DMS153 treated with DMSO at 0.1 percent for 48 hours (cell line): ENCODE data around the gene CYSRT1.

Source experiments
- DNase-seq: peaks from one replicate; lab custom pipeline; 2025; ENCODE audit not compliant: unreplicated experiment; lab: John Stamatoyannopoulos, UW

Gene CYSRT1

DNA sequence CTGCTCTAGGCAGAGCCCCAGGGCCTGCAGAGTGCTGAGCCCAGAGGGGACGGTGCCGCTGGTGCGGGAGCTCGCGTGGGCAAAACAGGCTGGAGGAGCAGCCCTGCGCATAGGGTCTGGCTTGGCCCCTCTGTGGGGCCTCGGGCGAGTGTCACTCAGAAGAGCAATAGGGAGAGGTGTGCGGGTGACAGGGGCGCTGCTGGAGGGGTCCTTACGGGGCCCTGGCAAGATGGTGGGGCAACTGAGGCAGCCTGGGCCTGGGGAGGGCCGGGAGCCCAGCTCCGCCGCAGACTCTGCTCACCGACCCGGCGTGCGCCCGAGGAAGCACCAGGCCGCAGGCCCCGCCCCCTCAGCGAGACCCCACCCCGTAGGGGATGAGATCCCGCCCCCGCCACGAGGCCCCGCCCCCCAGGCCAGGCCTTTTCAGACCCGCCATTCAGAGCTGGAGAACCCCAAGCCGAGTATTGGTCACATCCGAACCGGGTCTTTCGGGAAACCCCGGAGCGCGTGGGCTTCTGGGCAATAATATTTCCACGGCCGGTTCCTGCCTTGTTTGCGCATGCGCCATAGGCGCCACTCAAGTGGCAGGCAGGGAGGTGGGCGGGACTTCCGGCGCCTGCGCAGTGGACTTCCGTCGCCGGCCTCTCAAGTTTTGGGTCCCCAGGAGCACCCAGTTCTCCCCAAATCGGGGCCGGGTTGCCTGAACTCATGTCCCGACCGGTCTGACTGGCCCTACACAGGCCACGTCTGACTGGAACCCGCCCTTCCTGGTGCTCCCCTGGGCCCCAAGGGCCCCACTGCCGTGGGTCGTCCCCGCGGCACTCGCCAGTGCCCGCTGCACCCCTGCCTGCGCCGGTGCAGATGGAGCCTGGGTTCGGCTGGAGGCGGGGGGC, 1.6 kb upstream of the CYSRT1 start:
- DNase-seq, result peak; percentile 89

DNA sequence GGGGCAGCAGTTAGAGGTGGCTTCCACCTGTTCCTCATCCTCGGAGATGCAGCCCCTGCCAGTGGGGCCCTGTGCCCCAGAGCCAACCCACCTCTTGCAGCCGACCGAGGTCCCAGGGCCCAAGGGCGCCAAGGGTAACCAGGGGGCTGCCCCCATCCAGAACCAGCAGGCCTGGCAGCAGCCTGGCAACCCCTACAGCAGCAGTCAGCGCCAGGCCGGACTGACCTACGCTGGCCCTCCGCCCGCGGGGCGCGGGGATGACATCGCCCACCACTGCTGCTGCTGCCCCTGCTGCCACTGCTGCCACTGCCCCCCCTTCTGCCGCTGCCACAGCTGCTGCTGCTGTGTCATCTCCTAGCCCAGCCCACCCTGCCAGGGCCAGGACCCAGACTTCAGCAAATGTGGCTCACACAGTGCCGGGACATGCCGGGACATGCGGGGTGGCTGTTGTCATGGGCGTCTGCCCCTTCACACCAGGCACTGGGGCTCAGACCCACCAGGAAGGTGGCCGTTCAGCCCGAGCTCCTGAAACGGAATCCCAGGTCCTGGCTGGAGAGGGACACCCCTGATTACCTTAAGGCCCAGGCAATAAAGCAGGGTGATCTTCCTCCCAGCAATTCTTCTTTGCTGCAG, 841 bp downstream of the CYSRT1 start:
- no peak for DNase-seq

DNA sequence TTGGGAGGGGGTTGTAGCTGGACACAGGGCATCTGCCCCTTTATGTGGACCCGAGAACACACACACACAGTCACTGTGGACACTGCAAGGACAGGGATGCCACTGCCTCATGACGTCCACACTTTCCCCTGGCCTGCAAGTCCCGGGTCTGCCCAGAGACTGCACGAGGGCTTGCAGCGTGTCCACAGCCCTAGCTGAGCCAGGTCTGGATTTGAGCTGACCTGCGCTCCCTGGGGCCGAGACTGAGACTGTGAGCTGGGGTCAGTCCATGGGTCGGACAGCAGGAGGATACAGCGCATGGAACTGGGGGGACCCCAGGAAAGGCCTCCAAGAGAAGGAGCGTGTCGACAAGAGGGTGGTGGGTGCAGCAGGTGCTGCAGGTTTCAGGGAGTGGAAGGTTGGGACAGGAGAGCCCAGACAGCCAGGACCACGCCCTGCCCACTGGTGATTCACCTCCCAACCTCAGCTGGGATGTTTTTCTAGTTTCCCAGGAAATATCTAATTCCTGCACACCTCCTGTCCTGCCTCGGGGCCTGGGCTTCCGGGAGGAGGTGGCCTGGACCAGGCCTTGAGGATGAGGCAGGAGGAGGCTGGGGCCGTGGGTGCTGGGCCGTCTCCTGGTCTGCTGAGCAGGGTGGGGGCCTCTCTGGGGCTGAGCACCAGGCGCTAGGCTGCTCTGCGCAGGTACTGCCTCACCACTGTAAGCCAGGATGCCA, 1.5 kb downstream of the CYSRT1 start:
- DNase-seq, result no peak

DNA sequence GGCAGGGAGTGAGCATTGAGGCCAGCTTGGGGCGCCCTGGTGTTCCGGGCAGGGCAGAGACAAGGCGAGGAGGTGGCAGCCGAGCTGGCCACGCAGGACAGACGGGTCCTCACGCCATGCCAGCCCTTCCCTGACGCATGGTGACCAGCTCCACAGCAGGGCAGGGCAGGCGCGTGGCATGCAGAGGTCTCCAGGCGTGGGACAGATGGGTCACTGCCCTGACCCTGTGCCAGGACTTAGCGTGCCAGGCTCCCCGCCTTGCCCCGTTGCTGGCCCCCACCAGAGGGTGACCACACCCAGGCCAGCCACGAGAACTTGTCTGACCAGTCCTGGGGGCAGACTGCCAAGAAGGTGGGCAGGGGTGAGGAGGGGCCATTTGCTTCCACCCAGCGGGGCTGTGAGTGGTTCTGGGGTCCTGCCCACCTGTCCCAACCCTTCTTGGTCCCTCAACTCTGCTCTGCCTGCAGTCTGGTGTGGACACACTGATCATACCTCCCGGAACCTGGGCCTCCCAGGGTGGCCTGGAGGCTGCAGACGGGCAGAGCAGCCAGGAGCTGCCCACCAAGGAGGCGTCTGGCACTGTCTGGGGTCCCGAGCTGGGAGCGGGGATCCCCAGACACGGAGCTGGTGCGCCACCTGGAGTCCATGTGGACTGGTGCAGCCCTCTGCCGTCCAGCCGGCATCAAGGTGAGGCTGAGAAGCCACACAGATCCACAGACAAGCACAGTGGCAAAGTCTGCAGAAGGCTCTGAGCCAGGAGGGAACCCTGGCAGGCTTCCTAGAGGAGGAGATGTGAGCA, 2.3 kb downstream of the CYSRT1 start, which contains the start of gene RNF224:
TSS of gene RNF224 (plus strand) at position 449 of the 799 bp plus-strand sequence. CDS start 834 bp downstream, outside the sequence.
- DNase-seq, result peak; percentile 49

DNA sequence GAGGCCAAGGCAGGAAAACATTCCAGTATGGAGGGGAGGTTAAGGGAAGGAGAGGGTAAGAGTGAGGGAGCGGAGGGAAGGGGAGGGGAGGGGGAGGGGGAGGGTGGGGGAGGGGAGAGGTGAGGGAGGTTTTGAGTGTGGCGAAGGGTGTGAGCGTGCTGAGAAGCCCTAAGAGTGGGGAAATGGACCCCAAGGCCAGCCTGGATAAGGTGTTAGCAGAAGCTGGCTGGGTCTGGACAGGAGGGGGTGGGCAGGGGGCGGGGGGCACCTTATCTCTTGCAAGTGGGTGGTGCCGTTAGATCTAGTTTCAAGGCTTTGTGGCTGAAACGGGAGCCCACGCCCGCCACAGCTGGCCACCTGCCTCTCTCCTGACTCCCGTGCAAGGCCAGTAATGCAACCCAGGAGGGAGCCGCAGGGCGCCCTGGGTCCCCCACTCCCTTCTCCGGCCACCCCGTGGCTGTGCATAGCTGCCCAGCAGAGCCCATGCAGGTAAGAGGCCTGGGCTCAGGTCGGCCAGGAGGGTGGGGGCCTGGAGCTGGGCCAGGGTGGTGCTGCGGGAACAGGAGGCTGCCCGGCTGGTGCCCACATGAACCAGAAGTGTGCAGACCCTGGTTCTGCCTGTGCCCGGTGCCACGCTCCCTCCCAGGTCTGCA, 3.0 kb downstream of the CYSRT1 start:
- DNase-seq, result no peak

DNA sequence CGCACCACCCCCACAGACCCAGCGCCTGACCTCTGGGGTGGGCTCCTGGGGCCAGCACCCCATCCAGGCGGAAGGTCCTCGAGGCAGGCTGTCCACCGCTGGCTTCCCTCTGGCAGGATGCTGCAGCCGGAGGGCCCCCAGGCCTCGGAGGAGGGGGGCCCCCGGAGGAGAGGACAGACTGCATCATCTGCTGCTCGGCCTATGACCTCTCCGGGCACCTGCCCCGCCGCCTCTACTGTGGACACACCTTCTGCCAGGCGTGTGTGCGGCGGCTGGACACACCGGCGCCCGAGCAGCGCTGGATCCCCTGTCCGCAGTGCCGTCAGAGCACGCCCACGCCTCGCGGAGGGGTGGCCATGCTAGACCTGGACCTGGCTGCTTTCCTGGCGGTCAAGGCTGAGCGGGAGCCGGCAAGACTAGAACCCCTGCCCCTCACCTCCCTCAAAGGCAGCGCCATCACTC, 3.6 kb downstream of the CYSRT1 start:
- no peak for DNase-seq

DNA sequence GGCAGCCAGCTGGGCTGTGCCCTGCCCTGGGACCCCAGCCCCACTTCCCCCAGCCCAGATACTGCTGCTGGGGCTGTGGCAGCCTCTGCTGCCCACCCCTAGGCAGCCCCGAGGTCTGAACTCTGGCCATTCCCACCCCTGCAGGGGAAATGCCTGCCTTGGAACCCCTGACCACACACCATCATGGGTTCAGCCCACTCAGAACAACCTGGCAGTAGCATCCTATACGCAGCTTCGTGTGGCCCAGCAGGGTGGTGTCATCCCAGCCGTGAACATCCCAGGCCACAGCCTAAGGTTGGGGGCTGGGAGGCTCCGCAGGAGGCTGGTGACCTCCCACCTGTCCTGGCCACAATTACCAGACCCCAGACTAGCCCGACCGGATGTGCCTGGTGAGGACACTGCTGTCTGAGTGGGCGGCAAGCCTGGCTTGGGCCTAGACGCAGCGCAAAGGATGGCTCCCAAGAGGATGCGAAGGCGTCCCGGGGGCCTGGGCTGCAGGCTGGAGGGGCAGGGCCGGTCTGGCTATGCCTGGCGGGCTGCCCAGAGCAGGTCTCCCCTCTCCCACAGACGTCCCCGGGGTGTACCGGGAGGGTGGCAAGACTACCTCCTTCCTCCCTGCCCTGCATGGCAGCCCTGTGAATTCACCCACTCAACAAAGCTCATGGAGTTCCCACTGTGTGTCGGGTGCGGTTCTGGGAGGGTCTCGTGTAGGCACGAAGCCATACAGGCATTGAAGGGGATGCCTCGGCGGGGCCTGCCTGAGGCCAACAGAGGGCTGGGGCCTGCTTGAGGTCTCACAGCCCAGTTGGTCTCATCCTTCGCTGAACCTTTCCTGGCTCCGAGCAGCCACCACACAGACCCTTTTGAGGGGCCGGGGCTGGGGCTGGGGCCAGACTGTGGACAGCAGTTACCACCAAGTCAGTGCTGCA, 4.3 kb downstream of the CYSRT1 start:
- no peak for DNase-seq

DNA sequence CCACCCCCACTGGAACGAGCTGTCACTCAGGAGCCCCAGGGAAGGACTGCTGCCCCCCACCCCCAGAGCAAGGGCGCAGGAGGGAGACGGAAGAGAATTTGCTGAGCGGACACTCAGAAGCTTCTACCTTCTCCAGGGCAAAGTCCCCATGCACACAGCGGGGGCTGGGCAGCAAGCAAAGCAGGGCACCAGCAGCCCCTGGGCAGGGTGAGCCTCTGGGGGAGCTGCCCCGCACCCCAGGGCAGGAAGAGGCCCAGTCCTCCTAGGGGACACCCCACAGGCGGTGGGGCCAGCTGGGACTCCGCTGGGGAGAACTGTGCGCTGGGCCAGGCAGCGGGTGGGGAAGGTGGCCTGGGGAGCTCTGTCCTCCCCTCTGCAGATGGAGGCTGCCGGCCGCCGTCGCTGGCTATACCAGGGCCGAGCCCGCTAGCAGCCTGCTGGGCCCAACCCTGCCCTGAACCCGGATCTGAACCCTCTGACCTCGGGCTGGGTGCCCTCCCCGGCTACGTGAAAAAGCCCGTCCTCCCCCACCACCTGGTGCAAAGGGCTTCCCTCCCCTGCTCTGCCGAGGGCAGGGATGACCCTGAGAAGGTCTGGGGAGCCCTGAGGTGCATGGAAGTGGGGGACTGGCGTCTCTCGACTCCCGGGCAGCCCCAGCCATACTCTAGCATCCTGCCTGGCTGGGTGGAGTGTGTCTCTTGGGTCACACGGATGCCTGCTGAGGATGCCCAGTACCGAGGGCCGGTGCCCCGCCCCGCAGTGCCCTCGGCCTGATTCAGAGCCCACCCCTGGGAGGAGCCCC, 5.1 kb downstream of the CYSRT1 start:
- no peak for DNase-seq

DNA sequence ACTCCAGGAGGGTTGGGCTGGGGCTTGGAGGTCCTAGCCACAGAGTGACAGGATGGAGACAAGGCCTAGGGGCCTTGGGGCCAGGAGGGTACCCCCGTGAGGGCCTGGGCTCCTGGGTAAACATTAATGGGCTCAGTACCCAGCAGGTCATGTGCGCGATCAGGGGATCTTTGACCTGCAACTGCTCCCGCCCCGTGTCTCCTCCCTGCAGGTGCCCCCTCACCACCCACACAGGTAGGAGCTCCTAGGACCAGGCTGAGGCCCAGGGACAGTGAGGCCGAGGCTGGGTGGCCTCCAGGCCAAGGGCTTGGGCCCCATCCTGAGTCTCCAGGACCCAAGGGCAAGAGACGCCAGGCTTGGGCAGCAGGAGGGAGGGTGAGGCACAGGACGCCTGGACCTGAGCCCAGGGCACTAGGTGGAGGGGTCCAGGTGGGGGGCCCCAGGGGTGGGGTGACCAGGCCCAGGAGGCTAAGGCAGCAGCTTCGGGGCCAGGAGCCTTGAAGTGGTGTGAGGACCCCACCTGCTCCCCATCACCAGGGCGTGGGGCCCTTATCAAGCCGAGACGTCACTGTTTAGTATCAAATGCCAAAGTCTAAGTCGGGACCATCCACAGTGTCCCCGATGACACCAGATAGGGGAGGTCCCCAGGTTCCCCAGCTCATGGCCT, 5.9 kb downstream of the CYSRT1 start, which contains the start of gene SLC34A3:
TSS of gene SLC34A3 (plus strand) at position 197 of the 667 bp plus-strand sequence. CDS start 802 bp downstream, outside the sequence.
- DNase-seq, result no peak

DNA sequence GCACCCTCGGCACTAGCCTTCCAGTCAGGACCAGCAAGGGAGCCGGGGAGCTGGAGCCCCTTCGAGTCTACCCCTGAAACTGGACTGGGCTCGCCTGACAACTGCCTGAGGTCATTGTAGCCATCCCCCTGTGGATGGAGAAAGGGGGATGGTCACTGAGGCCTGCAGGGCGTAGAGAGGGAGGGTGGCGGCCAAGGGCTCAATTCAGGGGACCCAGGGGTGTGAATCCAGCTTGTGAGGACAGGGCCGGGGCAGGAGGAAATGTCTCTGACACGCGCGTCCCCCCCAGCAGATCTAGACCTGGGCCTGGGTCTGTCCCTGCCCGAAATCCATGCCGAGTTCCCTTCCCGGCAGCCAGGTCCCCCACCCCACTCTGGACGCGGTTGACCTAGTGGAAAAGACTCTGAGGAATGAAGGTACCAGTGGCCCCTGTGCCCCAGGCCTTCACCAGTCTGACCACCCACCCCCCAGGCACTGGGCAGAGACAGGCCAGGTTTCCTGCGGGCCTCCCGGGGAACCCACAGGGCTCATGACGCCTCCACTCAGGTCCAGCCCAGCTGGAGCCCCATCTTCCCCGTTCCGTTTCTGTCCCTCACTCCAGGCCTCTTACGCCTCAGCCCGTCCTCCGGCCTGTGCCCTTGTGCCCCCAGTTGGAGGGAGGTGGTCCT, 6.5 kb downstream of the CYSRT1 start:
- DNase-seq, result no peak

DNA sequence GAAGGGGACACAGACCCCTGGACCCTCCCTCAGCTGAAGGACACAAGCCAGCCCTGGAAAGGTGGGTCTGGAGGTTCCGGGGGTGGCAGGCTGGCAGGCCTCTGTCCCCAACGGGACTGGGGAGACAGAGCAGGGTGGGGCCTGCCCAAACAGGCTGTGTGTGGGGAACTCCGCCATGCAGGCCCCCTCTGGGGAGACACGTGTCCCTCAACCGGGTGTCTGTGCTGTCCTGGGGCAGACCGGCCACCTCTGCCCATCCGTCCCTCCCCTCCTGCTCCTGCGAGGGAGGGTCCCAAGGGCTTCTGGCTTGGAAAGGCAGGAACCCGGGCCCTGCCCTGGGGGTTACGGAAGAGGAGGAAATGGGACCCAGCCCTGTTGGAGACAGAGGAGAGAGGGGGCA, 7.1 kb downstream of the CYSRT1 start:
- no peak for DNase-seq

DNA sequence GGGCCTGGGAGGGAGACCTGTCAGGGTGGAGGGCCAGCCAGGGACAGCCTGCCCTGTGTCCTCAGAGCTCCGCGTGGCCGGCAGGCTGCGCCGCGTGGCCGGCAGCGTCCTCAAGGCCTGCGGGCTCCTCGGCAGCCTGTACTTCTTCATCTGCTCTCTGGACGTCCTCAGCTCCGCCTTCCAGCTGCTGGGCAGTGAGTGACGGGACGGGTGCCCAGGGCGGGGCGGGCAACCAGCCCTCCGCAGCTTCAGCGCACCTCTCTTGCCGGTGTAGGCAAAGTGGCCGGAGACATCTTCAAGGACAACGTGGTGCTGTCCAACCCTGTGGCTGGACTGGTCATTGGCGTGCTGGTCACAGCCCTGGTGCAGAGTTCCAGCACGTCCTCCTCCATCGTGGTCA, 7.5 kb downstream of the CYSRT1 start:
- no peak for DNase-seq

DNA sequence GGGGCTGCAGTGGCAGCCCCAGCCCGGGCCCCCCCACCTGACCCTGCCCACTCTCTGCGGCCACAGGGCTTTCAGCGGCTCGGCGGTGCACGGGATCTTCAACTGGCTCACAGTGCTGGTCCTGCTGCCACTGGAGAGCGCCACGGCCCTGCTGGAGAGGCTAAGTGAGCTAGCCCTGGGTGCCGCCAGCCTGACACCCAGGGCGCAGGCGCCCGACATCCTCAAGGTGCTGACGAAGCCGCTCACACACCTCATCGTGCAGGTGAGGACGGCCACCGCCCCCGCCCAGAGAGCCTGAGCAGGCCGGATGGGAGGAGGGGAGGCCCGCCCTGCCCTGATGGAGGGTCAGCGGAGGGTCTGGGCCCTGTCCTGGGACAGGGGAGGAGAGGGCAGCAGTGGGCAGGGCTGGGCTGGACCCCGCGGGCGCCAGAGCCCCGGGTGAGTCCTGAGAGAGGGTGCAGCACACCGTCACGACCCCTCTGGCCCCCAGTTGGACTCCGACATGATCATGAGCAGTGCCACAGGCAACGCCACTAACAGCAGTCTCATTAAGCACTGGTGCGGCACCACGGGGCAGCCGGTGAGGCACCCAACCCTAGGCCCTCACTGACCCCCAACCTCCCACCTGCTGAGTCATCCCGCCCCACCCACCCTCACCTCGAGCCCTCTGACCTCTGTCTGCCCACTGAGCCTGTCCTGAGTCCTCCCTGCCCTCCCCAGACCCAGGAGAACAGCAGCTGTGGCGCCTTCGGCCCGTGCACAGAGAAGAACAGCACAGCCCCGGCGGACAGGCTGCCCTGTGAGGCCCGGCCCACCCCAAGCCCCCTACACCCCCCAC, 8.4 kb downstream of the CYSRT1 start:
- DNase-seq, result peak; percentile 31

DNA sequence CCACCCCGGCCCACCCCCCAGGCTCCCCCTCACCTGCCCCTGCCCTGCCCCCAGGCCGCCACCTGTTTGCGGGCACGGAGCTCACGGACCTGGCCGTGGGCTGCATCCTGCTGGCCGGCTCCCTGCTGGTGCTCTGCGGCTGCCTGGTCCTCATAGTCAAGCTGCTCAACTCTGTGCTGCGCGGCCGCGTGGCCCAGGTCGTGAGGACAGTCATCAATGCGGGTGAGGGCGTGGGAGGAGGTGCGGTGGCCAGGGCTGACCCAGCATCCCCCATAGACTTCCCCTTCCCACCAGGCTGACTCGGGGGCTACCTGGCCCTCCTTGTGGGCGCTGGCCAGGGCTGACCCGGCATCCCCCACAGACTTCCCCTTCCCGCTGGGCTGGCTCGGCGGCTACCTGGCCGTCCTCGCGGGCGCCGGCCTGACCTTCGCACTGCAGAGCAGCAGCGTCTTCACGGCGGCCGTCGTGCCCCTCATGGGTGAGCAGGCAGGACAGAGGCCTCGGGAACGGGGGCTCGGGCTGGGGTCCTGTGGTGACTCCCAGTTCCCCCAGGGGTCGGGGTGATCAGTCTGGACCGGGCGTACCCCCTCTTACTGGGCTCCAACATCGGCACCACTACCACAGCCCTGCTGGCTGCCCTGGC, 9.2 kb downstream of the CYSRT1 start:
- DNase-seq, result no peak

DNA sequence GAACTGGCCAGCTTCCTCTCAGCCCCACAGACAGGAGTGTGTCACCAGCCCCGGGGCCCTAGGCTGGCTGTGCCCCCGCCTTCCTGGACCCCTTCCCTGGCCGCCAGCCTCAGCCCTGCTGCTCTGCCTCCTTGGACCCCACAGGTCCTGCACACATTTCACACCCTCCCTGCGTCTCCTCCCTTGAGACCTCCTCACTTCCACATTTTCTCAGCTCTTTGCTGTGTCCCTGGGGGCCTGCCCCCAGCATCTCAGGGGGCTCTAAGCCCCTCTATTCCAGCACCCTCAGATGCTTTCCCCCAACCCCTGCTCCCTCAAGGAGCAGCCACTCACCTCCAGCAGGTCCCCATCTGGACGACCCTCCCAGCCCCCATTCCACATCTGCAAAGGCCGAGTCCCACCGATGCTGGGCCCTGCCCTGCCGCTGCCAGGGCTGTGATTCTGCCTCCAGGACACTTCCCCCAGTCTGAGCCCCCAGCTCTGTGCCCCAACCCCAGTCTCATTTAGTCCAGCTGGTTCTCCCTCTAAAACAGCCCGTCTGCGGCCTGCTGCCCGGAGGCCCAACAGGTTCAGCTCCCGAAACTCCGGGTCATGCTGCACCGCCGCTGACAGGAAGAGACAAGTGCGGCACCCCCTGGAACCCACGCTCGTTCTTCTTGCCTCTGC, 9.9 kb downstream of the CYSRT1 start:
- DNase-seq, result no peak
